ENCODE results near the gene SLC35F3.
"Not testable (repeated sequence)": the region's sequence is repeated elsewhere in the genome, so short reads cannot be mapped to it uniquely, and the experiment has no call there.

The SLC35F3 gene

DNA sequence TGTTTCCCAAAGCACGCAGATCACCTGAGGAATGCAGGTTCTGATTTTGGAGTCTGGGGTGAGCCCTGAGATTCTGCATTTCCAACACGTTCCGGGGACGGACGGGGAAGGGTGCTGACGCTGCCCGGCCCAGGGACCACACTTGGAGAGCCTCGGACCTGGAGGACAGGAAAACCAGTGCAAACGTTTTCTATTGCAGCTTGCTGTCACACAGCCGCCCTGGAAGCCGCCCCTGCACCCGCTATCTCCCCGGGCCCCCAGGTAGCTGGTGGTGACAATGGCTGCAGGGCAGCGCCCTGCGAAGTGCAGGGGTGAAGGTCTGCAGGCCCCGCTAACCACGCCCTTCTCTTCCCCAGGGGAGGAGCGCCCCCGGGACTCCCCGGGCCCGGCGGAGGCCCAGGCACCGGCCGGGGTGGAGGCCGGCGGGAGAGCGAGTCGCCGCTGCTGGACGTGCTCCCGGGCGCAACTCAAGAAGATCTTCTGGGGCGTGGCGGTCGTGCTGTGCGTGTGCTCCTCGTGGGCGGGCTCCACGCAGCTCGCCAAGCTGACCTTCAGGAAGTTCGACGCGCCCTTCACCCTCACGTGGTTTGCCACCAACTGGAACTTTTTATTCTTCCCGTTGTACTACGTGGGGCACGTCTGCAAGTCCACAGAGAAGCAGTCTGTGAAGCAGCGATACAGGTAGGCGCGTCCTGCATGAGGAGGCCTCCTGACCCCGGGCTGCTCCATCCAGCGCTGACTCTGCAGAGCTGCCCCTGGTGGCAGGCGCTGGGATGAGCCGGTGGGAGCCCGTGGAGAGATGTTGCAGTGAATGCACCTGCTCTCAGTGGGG, 326.8 kb downstream of the SLC35F3 start:
- no peak for DNase-seq

DNA sequence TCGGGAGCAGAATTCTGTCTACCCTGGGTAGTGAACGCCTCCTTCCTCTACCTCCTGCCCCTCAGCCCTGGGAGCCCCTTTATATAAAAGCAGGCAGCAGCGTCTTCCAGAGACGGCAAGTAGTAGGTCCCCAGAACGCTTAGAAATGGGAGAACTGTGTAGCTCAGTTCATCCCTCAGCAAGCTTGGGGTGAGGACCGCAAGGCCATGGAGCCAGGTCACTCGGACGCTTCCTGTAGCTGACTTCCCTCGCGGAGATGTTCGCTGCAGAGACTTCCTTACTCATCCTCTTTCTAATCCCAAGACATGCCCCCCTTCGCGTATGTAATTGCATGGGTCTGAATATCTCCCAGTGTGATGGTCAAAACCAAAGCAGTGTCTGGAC, 327.4 kb downstream of the SLC35F3 start:
- DNase-seq: no peak

DNA sequence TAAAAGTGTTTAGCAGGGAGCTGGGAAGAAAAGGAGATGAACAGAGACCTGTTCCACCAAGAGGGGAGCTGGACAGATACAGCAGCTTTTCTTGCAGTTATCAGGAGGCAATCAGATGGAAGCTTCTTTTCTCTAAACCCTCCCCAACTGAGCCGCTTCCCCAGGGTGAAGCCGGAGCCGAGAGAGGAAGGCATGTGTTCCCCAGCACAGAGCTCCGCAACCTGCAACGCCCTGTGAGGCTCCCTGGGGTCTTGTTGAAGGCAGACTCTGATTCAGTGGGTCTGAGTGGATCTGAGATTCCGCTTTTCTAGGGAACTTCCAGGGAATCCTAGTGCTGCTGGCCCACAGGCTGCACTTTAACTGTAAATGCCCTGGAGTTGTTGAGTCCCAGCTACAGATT, 329.7 kb downstream of the SLC35F3 start:
- no peak for DNase-seq

DNA sequence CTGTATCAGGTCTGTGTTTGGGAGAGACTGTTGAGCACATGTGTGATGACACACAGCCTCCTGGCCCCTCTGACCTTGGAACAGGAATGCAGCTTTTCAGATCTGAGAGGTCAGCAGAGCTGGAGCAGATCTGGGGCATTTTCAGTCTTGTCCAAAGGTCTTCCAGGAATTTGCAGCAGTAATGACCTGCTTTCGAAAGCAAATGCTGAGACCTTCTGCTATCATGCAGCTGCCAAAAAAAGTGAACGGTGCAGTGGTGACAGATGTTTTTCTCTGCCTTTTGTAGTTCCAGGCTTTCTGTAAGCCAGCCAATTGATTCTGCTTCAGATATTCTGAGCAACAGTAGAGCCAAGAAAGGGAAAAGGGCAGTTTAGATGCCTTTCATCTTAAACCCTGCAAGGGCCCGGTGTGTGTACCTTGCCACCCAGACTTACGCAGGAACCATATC, 331.0 kb downstream of the SLC35F3 start:
- DNase-seq: no peak

DNA sequence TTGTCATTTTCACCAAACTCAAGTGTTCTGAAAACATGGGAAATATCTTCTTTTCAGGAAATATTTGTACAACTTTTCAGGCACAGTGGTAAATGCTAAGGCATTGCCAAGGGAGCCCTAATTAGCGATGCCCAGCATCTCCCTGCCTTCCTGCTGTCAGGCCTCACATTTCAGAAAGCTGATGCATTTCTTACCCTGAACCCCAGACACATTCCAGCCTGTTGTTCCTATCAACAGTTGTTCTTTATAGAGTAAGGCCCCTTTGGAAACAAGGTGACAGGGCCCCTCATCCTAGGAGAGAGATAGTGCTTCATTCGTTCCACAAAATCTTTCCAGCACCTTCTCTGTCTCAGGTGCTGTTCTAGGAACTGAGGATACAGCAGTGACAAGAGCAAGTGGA, 332.9 kb downstream of the SLC35F3 start:
- DNase-seq: no peak

DNA sequence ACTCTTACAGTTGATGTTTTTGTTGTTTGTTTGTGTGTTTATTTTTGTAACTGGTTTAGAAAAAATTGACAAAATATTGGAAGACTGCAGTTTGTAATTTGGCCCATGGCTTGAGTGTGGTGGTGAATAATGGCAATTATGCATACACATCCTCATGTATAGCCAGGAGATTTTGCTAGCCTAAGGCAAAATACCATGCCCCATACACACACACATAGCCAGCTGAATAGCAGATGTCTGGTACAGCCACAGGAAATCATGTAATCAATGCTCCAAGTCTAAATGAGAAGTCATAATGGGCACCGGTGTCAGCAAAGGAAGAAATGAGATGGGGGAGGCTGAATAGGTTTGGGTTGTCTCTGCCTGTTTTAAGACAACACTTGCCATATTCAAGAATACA, 333.6 kb downstream of the SLC35F3 start:
- DNase-seq: no peak

DNA sequence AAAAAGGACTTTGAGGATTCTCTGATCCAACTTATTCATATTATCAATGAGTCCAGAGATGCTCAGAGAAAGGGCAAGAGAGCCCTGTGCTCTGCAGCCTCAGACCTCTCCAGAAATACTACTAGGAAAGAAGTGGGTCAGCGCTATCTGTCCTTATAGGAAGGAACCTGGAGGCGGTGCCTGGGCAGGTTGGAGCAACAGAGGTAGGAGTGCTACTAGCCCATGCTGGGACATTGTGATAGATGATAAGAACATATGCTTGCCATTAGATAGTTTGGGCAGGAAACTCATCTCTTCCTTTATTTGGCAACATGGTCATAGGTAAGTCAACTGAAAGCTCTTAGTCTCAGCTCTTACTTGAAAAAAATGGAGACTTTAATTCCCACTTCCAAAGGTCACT, 335.0 kb downstream of the SLC35F3 start:
- no peak for DNase-seq

DNA sequence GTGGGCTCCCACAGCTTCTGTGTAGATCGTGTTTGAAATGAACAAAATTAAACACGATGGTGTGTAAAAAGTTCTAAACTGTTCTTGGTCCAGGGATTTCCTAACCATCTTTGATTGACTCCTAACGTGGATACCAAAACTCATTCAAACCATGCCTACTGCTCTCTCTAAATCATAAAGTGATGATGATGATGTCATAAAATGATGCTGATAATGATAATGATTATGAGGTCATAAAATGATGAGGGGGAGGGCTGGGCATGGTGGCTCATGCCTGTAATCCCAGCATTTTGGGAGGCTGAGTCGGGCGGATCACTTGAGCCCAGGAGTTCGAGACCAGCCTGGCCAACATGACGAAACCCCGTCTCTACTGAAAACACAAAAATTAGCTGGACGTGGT, 335.5 kb downstream of the SLC35F3 start:
- DNase-seq: no peak

DNA sequence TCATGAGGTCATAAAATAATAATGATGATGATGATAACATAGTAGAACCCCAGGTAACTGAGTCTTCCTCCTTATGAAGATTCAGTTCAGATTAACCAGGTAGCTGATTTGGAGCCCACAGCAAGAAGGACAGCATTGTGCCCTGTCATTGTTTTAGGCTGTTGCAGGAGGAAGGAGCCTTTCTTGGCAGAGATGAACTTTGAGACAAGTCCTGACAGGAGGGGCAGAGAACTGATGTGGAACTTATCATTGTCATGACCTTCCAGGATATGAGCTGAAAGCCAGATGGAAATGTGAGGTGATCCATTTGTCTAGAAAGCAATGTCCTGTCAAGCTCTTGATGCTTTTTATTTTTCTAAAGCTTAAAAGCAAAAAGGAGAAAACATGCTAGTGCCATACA, 336.2 kb downstream of the SLC35F3 start:
- no peak for DNase-seq

DNA sequence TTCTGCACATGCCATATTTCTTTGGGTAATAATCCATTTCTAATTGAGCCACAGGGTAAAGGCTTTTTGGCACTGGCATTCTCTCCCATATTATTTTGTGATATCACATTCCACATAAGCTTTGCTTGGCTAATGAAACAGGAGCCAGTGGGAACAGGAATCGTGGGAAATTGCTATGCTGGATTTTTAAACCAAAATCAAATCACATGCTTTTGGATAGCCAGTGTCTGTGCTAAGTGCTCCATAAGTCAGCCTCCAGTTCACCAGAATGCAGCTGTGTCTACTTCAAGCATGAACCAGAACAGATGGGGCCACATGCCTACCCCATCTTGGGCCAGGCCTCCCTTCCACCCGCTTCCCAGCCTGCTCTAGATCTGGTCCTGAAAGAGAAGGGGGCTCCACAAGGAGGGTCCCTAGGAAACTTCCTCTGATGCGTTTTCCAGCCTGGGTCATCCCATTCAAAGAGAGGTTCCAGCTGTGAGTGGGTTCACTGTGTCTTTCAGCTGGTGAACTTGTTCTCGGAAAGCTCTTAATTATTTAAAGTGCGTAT, 337.5 kb downstream of the SLC35F3 start:
- DNase-seq: no peak

DNA sequence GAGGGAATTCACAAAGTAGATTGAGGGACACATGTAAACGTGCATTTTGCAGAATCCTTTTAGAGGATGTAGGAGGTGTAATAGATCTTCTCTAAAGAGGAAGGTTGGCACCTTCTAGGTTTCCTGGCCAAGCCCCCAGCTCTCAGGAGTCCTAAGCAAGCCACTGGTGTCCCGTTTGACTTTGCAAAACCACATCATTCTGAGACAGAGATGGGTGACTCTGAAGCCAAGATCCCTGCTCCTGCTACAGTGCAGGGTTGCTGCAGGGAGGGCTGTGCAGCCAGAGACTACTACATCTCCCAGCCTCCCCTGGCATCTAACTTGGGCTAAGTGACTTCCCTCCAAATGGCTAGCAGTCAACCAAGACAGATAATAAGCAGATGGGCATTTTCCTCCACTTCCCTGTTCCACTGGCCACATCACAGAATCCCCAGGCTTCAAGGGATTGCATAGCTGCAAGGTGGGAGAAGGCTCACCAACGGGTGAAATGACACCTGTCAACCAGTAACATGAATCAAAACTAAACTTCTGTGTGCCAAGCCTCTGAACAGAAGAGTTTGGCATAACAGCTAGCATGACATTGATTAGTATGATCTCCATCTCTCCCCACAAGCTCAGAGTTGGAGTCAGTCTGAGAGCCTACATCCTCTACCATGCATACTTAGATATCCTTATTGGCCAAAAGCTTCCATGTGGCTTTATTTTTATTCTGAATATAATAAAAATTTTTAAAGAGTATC, 339.2 kb downstream of the SLC35F3 start:
- no peak for DNase-seq

DNA sequence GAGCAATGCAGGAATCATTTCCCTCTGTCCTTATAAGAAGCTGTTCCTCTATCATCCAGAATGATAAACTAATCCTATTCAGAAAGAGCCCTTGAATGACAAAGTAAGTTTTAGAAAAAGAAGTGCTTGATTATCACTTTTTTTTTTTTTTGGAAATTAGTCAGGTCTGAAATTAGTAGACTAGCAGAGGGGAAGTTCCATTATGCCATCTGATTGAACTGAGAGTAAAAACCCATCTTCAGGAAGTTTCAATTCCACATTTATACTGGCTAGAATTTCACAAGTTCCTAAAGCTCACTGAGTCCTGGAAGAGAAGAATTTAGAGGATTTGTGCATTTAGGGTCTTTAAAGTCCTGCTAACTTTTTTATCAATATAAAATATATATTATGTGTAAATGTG, 340.0 kb downstream of the SLC35F3 start:
- DNase-seq: no peak

DNA sequence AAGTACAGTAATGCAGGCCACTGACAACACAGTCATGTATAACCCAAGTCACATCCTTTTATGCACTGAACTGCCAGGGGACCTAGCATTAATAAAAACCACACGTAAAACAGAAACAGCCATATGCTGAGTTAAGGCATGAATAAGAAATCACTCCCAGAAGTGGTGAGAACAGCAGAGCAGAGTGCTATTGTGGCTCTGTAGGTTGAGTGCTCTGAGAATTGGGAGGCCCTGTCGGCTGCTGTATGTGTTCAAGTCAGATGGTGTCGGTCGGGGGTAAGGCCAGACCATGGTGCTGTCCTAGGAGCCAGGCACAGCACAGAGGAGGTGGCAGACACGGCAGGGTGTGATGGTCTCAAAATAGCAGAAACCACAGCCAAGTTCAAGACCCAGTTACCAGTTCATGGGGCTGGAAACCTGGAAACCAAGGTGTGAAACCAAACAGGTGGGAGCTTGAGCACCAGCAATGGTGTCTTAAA, 342.2 kb downstream of the SLC35F3 start:
- no peak for DNase-seq

DNA sequence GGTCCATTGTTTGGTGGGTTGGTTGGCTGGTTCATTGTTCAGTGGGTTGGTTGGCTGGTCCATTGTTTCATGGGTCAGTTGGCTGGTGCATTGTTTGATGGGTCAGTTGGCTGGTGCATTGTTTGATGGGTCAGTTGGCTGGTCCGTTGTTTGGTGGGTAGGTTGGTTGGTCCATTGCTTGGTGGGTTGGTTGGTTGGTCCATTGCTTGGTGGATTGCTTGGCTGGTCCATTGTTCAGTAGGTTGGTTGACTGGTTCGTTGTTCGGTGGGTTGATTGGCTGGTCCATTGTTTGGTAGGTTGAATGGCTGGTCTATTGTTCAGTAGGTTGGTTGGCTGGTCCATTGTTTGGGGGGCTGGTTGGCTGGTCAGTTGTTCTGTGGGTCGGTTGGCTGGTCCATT, 343.3 kb downstream of the SLC35F3 start:
- not testable (repeated sequence) for DNase-seq

DNA sequence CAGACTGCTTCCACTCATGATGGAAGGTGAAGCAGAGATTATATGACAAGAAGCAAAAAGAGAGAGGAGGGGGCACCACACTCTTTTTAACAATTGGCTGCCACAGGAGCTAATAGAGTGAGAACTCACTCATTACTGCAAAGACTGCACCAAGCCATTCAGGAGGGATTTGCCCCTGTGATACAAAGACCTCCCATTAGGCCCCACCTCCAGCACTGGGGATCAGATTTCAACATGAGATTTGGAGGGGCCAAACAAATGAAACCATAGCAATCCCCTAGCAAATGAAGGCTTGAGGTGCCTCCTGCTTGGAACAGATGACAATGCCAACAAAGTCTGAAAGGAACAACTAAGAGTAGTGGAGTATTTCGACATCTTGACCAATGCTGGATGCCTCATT, 346.3 kb downstream of the SLC35F3 start:
- DNase-seq: no peak

DNA sequence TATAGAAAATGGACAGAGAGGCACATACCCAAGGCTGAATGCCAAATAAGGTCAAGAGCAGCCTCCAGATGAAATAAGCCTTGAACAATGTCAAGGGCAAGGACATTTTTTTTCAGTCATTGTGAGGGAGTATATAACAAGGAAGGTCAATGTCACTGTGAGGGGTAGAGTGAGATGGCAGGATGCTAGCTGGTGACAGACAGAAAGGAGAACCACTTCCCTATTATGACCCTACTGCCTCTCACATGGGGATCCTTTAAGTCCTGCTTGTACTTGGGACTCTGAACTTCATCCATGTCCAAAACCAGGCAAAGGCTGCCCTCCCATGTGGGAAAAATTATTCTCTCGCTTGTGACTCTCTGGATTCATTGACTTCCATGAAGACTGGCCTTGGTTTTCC, 349.3 kb downstream of the SLC35F3 start:
- DNase-seq: no peak

DNA sequence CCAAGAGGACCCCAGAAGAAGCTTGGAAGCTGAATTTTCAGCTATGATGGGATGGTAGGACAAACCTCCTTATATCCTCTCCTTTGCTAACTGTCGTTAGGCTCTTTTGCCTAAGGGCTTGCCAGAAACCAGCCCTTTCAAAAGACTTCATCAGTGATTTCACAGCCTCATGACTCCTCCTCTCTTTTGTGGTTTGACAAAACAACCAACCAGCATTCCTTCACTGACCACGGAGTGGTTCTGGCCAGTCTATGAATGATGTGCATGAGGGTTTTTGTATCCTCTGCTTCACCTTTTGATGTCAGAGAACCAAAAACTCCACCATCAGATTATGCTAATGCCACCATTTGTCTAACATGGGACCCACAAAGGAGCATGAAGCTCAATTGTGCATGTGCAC, 351.9 kb downstream of the SLC35F3 start:
- no peak for DNase-seq

DNA sequence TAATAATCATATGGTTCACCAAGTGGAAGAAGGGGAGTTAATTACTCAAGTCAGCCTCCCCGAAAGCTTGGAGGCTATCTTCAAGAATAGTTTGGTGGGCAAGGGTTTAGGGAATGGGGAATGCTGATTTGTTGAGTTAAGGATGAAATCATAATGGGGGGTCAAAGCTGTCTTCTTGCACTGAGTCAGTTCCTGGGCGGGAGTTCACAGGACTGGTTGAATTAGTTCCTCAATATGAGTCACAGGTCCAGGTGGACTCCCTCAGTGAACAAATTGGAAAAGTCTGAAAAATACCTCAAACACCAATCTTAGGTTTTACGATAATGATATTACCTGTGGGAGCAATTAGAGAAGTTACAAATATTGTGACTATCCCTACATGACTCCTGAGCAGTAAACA, 353.6 kb downstream of the SLC35F3 start:
- DNase-seq: no peak

DNA sequence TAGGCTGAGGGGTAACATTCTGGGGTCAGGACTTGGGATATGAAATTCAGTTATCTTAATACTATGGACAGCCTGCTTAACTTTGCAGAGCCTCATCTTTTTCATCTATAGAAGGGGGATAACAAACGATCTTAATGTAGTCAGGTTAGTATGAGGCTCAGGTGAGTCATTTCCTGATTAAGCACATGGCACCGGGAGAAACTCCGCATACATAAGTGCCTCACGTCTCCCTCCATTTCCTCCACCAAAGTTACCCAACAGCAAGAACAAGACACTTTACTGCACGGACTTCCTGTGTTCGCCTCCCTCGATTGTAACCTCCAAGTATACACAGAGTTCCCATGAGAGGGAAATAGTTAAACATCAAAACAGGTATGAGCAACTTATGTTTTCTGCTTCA, 356.1 kb downstream of the SLC35F3 start:
- DNase-seq: no peak

DNA sequence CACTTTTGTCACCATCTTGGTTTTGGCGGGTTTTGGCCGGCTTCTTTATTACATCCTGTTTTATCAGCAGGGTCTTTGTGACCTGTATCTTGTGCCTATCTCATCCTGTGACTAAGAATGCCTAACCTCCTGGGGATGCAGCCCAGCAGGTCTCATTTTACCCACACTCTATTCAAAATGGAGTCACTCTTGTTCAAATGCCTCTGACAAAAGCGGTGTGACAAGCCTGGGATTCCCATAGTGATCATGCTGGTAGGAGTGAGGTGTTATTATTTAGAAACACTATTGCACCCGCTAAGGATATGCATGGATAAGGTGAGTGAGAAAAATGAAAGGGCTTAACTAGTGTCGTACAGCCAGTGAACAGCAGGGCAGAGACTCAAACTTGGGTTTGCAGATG, 357.1 kb downstream of the SLC35F3 start:
- DNase-seq: no peak

DNA sequence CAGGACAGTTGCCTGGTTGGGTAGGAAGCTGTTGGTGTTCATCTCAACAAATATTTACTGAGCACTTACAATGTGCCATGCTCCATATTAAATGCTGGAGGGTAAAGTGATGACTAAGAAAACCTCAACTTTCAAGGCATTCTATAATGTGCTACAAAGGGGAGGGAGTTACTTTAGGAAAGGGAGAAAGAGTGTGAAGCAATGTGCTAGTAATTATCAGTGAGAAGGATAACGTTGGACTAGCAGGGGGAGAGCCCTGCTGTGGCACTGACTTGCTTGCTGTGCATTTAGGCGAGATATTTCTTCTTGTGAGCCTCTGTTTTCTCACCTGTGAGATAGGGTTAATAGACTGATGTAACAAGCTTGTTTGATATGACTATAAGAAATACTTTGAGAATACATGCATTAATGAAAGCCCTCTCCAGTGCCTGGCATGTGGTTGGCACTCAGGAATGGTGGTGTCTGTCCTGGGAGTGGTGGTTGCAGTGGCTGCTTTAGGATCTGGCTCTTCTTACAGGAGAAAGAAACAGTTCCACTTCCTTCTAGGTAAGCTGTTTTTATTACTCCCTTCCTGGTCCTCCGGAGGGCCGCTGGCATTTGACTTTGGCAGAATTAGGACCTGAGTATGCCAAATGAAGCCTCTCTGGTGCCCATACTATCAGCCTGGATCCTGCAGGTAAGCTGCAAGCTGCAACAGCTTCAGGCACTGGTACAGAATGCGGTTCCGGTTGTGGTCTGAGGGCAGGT, 357.7 kb downstream of the SLC35F3 start:
- DNase-seq: no peak

DNA sequence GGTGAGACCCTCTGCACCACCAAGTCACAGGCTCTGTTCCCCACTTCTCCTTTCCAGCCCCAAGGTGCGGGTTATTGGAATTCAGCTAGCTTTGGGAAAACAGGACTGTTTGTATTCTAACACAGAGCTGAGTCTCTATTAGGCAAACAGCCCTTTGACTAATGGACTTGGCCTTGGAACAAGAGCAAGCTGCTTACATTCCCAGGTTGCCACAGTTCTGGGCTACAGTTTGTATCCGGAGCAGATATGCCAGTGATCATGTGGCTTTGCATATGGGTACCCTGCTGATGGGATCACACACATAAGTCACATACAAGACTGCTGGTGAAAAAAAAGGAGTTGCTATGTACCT, 358.3 kb downstream of the SLC35F3 start:
- DNase-seq: no peak

DNA sequence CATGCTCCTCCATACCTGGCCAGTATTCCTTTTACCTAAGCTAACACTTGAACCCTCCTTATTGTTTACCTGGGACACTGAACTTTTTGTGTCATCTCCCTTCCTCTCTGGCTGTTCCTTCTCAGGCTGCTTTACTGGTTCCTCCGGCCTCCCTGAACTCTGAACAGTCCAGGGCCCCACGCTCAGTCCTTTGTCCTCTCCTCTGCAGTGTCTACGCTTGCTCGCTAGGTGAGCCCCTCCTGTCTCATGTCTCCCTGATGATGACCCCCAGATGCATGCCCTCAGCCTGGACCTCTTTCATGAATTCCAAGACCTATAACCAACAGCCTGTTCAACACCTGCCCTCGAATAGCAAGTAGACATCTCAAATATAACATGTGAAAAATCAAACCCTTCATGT, 360.4 kb downstream of the SLC35F3 start:
- no peak for DNase-seq

Data from NCI-H1436 treated with DMSO at 0.1 percent for 48 hours (cell line).